K562 (cell line): ENCODE data around the gene DCHS2.

Experiments
- JUND ChIP-seq, 2 experiments: IDR thresholded peaks; 2 replicates in 1 of 2; 3 replicates in 1 of 2; pipeline ENCODE4 v1.6.1; 2011; ENCODE audit warnings: borderline replicate concordance in 2 of 2, low read depth in 2 of 2, low read length in 2 of 2, improper control_type of control experiment in 1 of 2, missing biosample characterization in 1 of 2, missing genetic modification characterization in 1 of 2, missing genetic modification reagents in 1 of 2
- L3MBTL2 ChIP-seq: fragments of 450-650 bp; IDR thresholded peaks from 2 replicates; pipeline ENCODE4 v1.6.1; 2016; ENCODE audit warnings: mild to moderate bottlenecking, moderate library complexity
- MYC ChIP-seq, 2 experiments: fragments of 250-450 bp in 1 of 2; sonication (Bioruptor Pico) in 1 of 2; IDR thresholded peaks; 2 replicates each; pipeline versions ENCODE4 v1.5.1 to v1.6.1; 2012 to 2021; ENCODE audit warnings: low read depth in 2 of 2, borderline replicate concordance in 1 of 2, improper control_type of control experiment in 1 of 2, low read length in 1 of 2, mild to moderate bottlenecking in 1 of 2, moderate library complexity in 1 of 2
- POLR2A ChIP-seq: fragments of 450-650 bp; conservative IDR thresholded peaks from 2 replicates; pipeline ENCODE4 v1.6.1; 2016
- RAD21 ChIP-seq, 2 experiments: fragments of 250-450 bp in 1 of 2; fragments of 450-650 bp in 1 of 2; sonication (Bioruptor Pico) in 1 of 2; formaldehyde crosslinking in 1 of 2; IDR thresholded peaks in 1 of 2; conservative IDR thresholded peaks in 1 of 2; 2 replicates each; pipeline versions ENCODE4 v1.4.0 to v1.8.0; 2020 to 2022; ENCODE audit warnings: mild to moderate bottlenecking in 2 of 2, moderate library complexity in 1 of 2
- SMAD3 ChIP-seq: fragments of 450-650 bp; formaldehyde crosslinking; conservative IDR thresholded peaks from 2 replicates; pipeline ENCODE4 v1.4.0; 2020; ENCODE audit warnings: mild to moderate bottlenecking
- TRIM24 ChIP-seq, 2 experiments: fragments of 450-650 bp; IDR thresholded peaks; 2 replicates each; pipeline ENCODE4 v1.6.1; 2016
- ZFP1 ChIP-seq: fragments of 450-650 bp; formaldehyde crosslinking; IDR thresholded peaks from 2 replicates; pipeline ENCODE4 v1.4.0; 2020; ENCODE audit warnings: mild to moderate bottlenecking, mixed read lengths

DNA sequence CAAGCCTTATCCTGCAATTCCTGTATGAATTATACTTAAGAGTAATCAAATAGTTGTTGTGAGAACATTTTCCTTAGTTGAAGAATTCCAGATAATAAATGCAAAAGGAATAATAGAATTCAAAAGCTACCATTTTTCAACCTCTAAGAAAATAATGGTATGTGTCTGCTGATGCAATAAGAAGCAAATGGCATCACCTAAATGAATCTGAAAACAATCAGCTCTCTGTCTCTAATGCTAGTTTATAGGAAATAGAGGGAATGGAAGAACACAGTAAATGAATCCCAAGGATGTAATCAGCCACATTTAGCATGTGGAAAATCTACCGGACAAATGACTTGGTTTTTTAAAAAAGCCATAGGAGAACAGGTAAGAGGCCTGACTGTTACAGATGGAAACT, 115.1 kb downstream of the DCHS2 start:
- TF ChIP-seq RAD21 (CRISPR knock-in tag; conservative IDR thresholded peaks at IDR 0.05 in 1 of 2, IDR thresholded peaks at IDR 0.05 in 1 of 2) (no peak), ZFP1 (CRISPR knock-in tag) (no peak), POLR2A (no peak), SMAD3 (CRISPR knock-in tag) (no peak), L3MBTL2 (no peak), MYC (IDR thresholded peaks at IDR 0.05; ENCODE audit: low read depth, low read length) (no peak), MYC (CRISPR knock-in tag; IDR thresholded peaks at IDR 0.05; ENCODE audit: borderline replicate concordance, low read depth) (no peak), JUND (IDR thresholded peaks at IDR 0.05; ENCODE audit: borderline replicate concordance, low read depth, low read length) (peak; percentile 36; the same call in 1 of the 2 replicates), JUND (tag; IDR thresholded peaks at IDR 0.05; ENCODE audit: borderline replicate concordance, low read depth, low read length) (no peak), TRIM24 (IDR thresholded peaks at IDR 0.05) (peak; percentile 82 to 89; a peak in 2 of 4 replicates)
